IMR-90 (cell line): ENCODE data around the gene SMC2. TPM values are rescaled to one million over a fixed set of nuclear protein-coding genes. Genes with fewer than 3 reads are reported as not detected.

Source experiments
- ATAC-seq: fragments of 200-7000 bp; cut with Tn5 transposase; 2 replicates; pipeline ENCODE4 v1.9.1; 2020; ENCODE audit warnings: low read depth, mild to moderate bottlenecking, moderate library complexity
- BruUV-seq: library from RNA; stranded (reverse); fragments of 400-500 nt; replicated peaks from 2 replicates; lab custom pipeline; 2021; lab: Mats Ljungman, UMichigan
- CTCF ChIA-PET: fragments of 300-600 bp; formaldehyde crosslinking; extraction: SDS; loops from one replicate; lab custom pipeline; 2021; ENCODE audit warnings: antibody characterized with exemption; lab: Yijun Ruan, JAX
- POLR2A ChIA-PET: fragments of 300-600 bp; sonication (Branson Sonifier 250); formaldehyde crosslinking; loops from one replicate; lab custom pipeline; 2022; ENCODE audit warnings: antibody characterized with exemption; ENCODE audit not compliant: unreplicated experiment; lab: Charles Lee
- DNase-seq: peaks from one replicate; pipeline ENCODE4 v3.0.0; 2013
- H2AFZ ChIP-seq: replicated peaks from 2 replicates; pipeline ENCODE3; 2013; ENCODE audit warnings: low read length, mild to moderate bottlenecking; ENCODE audit not compliant: poor library complexity
- H2AK5ac ChIP-seq: 2 replicates; pipeline ENCODE4 v1.6.1; 2013; ENCODE audit warnings: low read depth, low read length, inconsistent platforms
- H2AK9ac ChIP-seq: replicated peaks from 2 replicates; pipeline ENCODE3; 2013; ENCODE audit warnings: mild to moderate bottlenecking, low read depth, low read length, moderate library complexity; ENCODE audit not compliant: poor library complexity
- H2BK120ac ChIP-seq: 2 replicates; pipeline ENCODE4 v1.6.1; 2013; ENCODE audit warnings: low read depth, low read length, inconsistent platforms
- H2BK15ac ChIP-seq: 3 replicates; pipeline ENCODE4 v1.6.1; 2013; ENCODE audit warnings: low read depth, low read length, inconsistent platforms
- H2BK20ac ChIP-seq: 2 replicates; pipeline ENCODE4 v1.6.1; 2013; ENCODE audit warnings: low read depth, mild to moderate bottlenecking, inconsistent platforms, low read length, moderate library complexity
- H2BK5ac ChIP-seq: 2 replicates; pipeline ENCODE4 v1.6.1; 2013; ENCODE audit warnings: mild to moderate bottlenecking, low read depth, low read length, inconsistent platforms; ENCODE audit not compliant: poor library complexity, severe bottlenecking
- H3K14ac ChIP-seq: replicated peaks from 2 replicates; pipeline ENCODE4 v1.6.1; 2013; ENCODE audit warnings: low read depth, low read length, inconsistent platforms
- H3K18ac ChIP-seq: 2 replicates; pipeline ENCODE4 v1.6.1; 2013; ENCODE audit warnings: low read depth, low read length, control low read depth
- H3K23ac ChIP-seq: 2 replicates; pipeline ENCODE4 v1.6.1; 2013; ENCODE audit warnings: low read depth, low read length, inconsistent platforms
- H3K27ac ChIP-seq: 2 replicates; pipeline ENCODE4 v1.5.1; 2013; ENCODE audit warnings: mild to moderate bottlenecking, control low read depth, low read length; ENCODE audit not compliant: insufficient read depth
- H3K27me3 ChIP-seq: 2 replicates; pipeline ENCODE4 v1.6.1; 2013; ENCODE audit warnings: low read length; ENCODE audit not compliant: control insufficient read depth, insufficient read depth
- H3K36me3 ChIP-seq: 2 replicates; pipeline ENCODE4 v1.6.1; 2013; ENCODE audit warnings: low read length, mixed read lengths; ENCODE audit not compliant: control insufficient read depth, insufficient read depth
- H3K4ac ChIP-seq: 2 replicates; pipeline ENCODE4 v1.6.1; 2013; ENCODE audit warnings: low read depth, low read length, inconsistent platforms
- H3K4me1 ChIP-seq: 2 replicates; pipeline ENCODE4 v1.6.1; 2013; ENCODE audit warnings: low read length, mixed read lengths; ENCODE audit not compliant: control insufficient read depth, insufficient read depth
- H3K4me2 ChIP-seq: 2 replicates; pipeline ENCODE4 v1.6.1; 2013; ENCODE audit warnings: low read depth, mild to moderate bottlenecking, control low read depth, low read length, moderate library complexity
- H3K4me3 ChIP-seq: 2 replicates; pipeline ENCODE4 v1.5.1; 2013; ENCODE audit warnings: low read depth, mild to moderate bottlenecking, control low read depth, low read length, moderate library complexity; ENCODE audit not compliant: insufficient read depth
- H3K56ac ChIP-seq: 2 replicates; pipeline ENCODE4 v1.6.1; 2013; ENCODE audit warnings: low read length, inconsistent platforms; ENCODE audit not compliant: insufficient read depth; ENCODE audit errors: extremely low read depth
- H3K79me1 ChIP-seq, 2 experiments: 2 replicates each; pipeline ENCODE4 v1.6.1; 2013; ENCODE audit warnings: low read length in 2 of 2, inconsistent platforms in 1 of 2, low read depth in 1 of 2
- H3K9ac ChIP-seq: 2 replicates; pipeline ENCODE4 v1.6.1; 2013; ENCODE audit warnings: low read depth, low read length, control low read depth
- H3K9me1 ChIP-seq: 2 replicates; pipeline ENCODE4 v1.6.1; 2013; ENCODE audit warnings: low read length, inconsistent platforms; ENCODE audit not compliant: insufficient read depth
- H3K9me3 ChIP-seq: 2 replicates; pipeline ENCODE4 v1.6.1; 2013; ENCODE audit warnings: low read length; ENCODE audit not compliant: control insufficient read depth, insufficient read depth
- H4K20me1 ChIP-seq: 2 replicates; pipeline ENCODE4 v1.6.1; 2013; ENCODE audit warnings: low read length, inconsistent platforms; ENCODE audit not compliant: insufficient read depth
- H4K5ac ChIP-seq: 2 replicates; pipeline ENCODE4 v1.6.1; 2013; ENCODE audit warnings: mild to moderate bottlenecking, low read depth, low read length, control low read depth
- H4K8ac ChIP-seq, 2 experiments: 2 replicates each; pipeline ENCODE4 v1.6.1; 2013; ENCODE audit warnings: low read depth in 2 of 2, low read length in 2 of 2, control low read depth in 1 of 2, inconsistent platforms in 1 of 2
- H4K91ac ChIP-seq: 2 replicates; pipeline ENCODE4 v1.6.1; 2013; ENCODE audit warnings: low read depth, low read length, inconsistent platforms; ENCODE audit not compliant: insufficient read depth
- BHLHE40 ChIP-seq: fragments of 150-350 bp; IDR thresholded peaks from 2 replicates; pipeline ENCODE4 v1.6.1; 2016; ENCODE audit warnings: mild to moderate bottlenecking, low read depth, low read length
- CHD1 ChIP-seq: IDR thresholded peaks from 2 replicates; pipeline ENCODE4 v1.6.1; 2012; ENCODE audit warnings: low read depth, low read length, improper control_type of control experiment
- ELK1 ChIP-seq: fragments of 150-350 bp; IDR thresholded peaks from 2 replicates; pipeline ENCODE4 v1.6.1; 2016; ENCODE audit warnings: low read depth, mild to moderate bottlenecking, low read length, moderate library complexity, borderline replicate concordance
- FOS ChIP-seq: fragments of 150-350 bp; IDR thresholded peaks from 2 replicates; pipeline ENCODE4 v1.6.1; 2016; ENCODE audit warnings: low read depth, low read length
- MAFK ChIP-seq: IDR thresholded peaks from 2 replicates; pipeline ENCODE4 v1.6.1; 2012; ENCODE audit warnings: low read depth, low read length, improper control_type of control experiment
- MXI1 ChIP-seq: IDR thresholded peaks from 2 replicates; pipeline ENCODE4 v1.6.1; 2012; ENCODE audit warnings: low read depth, mild to moderate bottlenecking, low read length, moderate library complexity, borderline replicate concordance
- RAD21 ChIP-seq: IDR thresholded peaks from 2 replicates; pipeline ENCODE4 v1.6.1; 2012; ENCODE audit warnings: low read length, improper control_type of control experiment
- RFX5 ChIP-seq: IDR thresholded peaks from 2 replicates; pipeline ENCODE4 v1.8.0; 2012; ENCODE audit warnings: low read depth, mild to moderate bottlenecking, low read length, moderate library complexity
- SMC3 ChIP-seq: fragments of 150-350 bp; IDR thresholded peaks from 2 replicates; pipeline ENCODE4 v1.6.1; 2016; ENCODE audit warnings: low read depth, mild to moderate bottlenecking, antibody characterized with exemption, low read length, moderate library complexity
- WGBS, 2 experiments: methylation state at CpG; one replicate each; pipeline versions ENCODE4 v1.1.5 to v1.1.7; 2013; ENCODE audit warnings: missing lambda C conversion rate in 2 of 2; ENCODE audit not compliant: insufficient read length in 1 of 2; ENCODE audit errors: extremely low coverage in 2 of 2; 5-methylcytosine and 5-hydroxymethylcytosine counted together
- dilution Hi-C: fragments of 300-500 bp; cut with HindIII; formaldehyde crosslinking; loops from one replicate; pipeline ENCODE4 v1.14.3; 2018; ENCODE audit warnings: low sequenced_read_pairs; ENCODE audit not compliant: unreplicated experiment
- in situ Hi-C: fragments of 300-500 bp; cut with MboI; formaldehyde crosslinking; loops from 3 replicates; pipeline ENCODE4 v1.14.3; 2019; ENCODE audit warnings: low sequenced_read_pairs, inconsistent platforms, mixed read lengths
- intact Hi-C: fragments of 100-400 bp; cut with micrococcal nuclease; formaldehyde crosslinking; loops from 2 replicates; pipeline ENCODE4 v1.10.0; 2022
- polyA plus RNA-seq, 3 experiments: library from polyadenylated mRNA; depleted of rRNA; stranded (reverse); fragments of >200 nt; gene quantifications; 2 replicates each; pipeline ENCODE4 v1.2.3, GENCODE V29; 2012; ENCODE audit warnings: low replicate concordance in 1 of 3
- total RNA-seq: library from RNA; depleted of rRNA; stranded (reverse); fragments of >200 nt; gene quantifications from 2 replicates; pipeline ENCODE4 v1.2.3, GENCODE V29; 2012
- TF ChIP-seq, protein P1 (sequence below): fragments of 150-350 bp; IDR thresholded peaks from 2 replicates; pipeline ENCODE4 v1.6.1; 2017; ENCODE audit warnings: mild to moderate bottlenecking, antibody characterized with exemption, low read length, low read depth

Gene SMC2
- total and polyA plus RNA-seq, 2 of the 4 experiments (the other 2 are of a cell fraction) = 4.9 to 12.4 TPM

- H2BK5ac ChIP-seq = no peak overlapping the region
- DNase-seq = no peak
- intact Hi-C loops (no loop called here), dilution Hi-C loops (no loop called here), in situ Hi-C loops (no loop called here)
- WGBS, 2 experiments = 100% methylated on average over 1 of the region's 5 CpGs; no CpG with 5 or more reads in 1 of the 2 experiments
- H3K14ac ChIP-seq = no peak overlapping the region
- no peak overlapping the region for H2BK20ac ChIP-seq
- no peak overlapping the region for H3K18ac ChIP-seq
- no peak overlapping the region for H3K9ac ChIP-seq
- BruUV-seq = no TSS peak
- H4K20me1 ChIP-seq = no peaks in the 10 kb centered on the region
- H3K4me3 ChIP-seq = no peak overlapping the region
- peaks cover 4% of the 10 kb centered on the region; the same call in 1 of the 2 replicates for H3K9me1 ChIP-seq
- no peaks in the 10 kb centered on the region for H3K27me3 ChIP-seq
- no peak overlapping the region for H3K23ac ChIP-seq
- no peak overlapping the region for H4K5ac ChIP-seq
- ATAC-seq = no peak
- no peak overlapping the region for H3K27ac ChIP-seq
- H2AK5ac ChIP-seq = no peak overlapping the region
- H2BK15ac ChIP-seq = no peak overlapping the region
- no peak overlapping the region for H2AFZ ChIP-seq
- H2BK120ac ChIP-seq = no peak overlapping the region
- H3K4me1 ChIP-seq = no peaks in the 10 kb centered on the region
- H4K91ac ChIP-seq = no peak overlapping the region
- no peak overlapping the region for H3K56ac ChIP-seq
- ChIA-PET POLR2A (no interaction called here), CTCF (no interaction called here)
- peaks cover 2% of the 10 kb centered on the region; the same call in 1 of the 2 replicates for H3K36me3 ChIP-seq
- no peaks in the 10 kb centered on the region for H3K9me3 ChIP-seq
- H3K4ac ChIP-seq = no peak overlapping the region
- H2AK9ac ChIP-seq = no peak overlapping the region
- TF ChIP-seq SMC3 = no peak
- TF ChIP-seq, protein P1, sequence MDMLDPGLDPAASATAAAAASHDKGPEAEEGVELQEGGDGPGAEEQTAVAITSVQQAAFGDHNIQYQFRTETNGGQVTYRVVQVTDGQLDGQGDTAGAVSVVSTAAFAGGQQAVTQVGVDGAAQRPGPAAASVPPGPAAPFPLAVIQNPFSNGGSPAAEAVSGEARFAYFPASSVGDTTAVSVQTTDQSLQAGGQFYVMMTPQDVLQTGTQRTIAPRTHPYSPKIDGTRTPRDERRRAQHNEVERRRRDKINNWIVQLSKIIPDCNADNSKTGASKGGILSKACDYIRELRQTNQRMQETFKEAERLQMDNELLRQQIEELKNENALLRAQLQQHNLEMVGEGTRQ = no peak
- no peak for TF ChIP-seq MXI1
- no peak for TF ChIP-seq BHLHE40
- no peak for TF ChIP-seq FOS
- TF ChIP-seq MAFK = no peak
- TF ChIP-seq RAD21 = no peak
- TF ChIP-seq CHD1 = no peak
- no peak for TF ChIP-seq RFX5
- TF ChIP-seq ELK1 = no peak
- no peak overlapping the region for H3K4me2 ChIP-seq
- no peak overlapping the region for H4K8ac ChIP-seq
- no peaks in the 10 kb centered on the region; a peak in 1 of 4 replicates for H3K79me1 ChIP-seq
Measured at GRCh38 chr9:104107799-104108198, 13.7 kb downstream of the SMC2 start.
